Activated CD8-positive, alpha-beta memory T cell treated with anti-CD3 and anti-CD28 coated beads for 4 hours (primary cell): ENCODE measurements around the gene ASB4.

Source experiments
- DNase-seq, 2 donors: peaks; one replicate each; pipeline ENCODE4 v3.0.0-alpha.2; 2020; ENCODE audit warnings: low read depth in 2 of 2

Gene ASB4

DNA sequence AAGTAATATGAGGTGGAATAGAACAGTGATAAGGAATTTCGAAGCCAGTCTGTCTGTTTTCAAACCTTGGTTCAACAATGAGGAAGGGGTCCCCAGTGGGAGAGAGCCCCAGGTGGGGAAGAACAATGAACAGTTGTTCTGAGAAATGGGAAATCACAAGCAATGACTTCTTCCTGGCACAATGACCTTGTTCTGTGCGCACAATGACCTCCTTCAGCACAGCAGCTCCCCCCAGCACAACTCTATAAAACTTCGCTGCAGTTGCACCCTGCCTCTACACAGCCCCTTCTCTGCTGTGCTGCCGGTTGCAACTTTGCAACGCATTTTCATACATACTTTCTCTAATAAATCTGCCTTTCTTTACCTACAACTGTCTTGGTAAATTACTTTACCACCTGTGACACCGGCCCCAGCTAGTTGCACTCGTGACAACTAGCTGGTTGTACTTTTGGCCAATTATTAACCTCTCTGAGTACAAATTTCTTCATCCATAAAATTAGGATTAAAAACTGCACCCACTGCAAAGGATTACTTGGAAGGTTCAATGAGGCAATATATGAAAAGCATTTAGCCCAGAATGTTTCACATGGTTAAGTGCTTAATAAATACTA is 40.5 kb downstream of the ASB4 start:
- no peak for DNase-seq

- DNase-seq: no peak
Observed at GRCh38 chr7:95527033-95527775, 41.5 kb downstream of the ASB4 start.

GRCh38 chr7:95527776-95528250 is 42.1 kb downstream of the ASB4 start:
- DNase-seq: no peak

DNA sequence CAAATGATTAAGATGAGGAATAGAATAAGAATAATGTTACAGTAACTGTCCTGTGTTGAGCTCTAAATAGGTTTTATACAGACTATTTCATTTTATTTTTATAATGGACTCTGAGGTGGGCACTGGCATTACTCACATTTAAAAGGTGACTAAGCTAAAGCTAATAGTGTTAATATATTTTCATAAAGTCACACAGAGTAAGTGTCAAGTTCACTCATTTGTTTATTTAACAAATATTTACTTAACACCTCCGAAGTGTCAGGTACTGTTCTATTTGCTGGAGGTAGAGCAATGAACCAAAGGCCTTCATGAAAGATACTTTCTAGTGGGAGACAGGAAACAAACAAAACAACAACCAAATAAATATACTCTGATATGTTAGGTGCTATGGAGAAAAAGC is 44.0 kb downstream of the ASB4 start:
- DNase-seq: no peak

DNA sequence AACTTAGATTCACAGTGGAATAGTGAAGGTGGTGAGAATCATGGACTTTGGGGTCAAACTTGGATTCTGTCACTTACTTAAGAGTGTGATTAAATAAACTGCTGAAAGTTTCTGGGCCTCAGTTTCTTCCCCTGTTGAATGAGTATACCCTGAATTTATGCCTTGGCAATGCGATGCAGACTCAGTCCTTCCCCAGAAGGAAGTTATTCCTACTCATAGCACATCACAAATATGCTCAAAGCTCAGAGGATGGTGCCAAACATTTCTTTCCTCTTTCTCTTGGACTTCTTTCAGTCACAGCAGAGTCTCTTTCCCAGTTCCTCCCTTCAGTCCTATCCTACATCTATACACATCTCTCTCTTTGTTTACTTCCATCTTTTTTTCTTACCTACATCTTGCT is 45.1 kb downstream of the ASB4 start:
- no peak for DNase-seq

- DNase-seq: no peak
Observed at GRCh38 chr7:95531605-95532219, 46.0 kb downstream of the ASB4 start.

DNA sequence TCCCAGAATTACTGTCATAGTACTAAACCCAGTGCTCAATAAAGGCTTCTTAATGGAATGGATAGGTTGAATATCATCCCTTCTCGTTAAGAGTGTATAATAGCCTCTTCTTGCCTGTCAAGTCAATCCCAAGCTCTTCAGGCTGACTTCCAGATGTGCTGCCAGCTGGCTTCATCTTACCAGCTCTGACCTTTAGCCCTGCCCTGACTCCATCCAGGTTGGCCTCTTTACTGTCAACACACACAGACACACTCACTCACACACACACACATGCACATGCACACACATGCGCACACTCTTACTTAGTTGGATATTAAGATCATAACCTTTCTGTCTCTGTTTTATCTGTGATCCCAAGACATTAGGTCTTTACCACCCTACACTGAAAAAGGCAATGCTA is 49.1 kb downstream of the ASB4 start:
- DNase-seq: no peak

DNA sequence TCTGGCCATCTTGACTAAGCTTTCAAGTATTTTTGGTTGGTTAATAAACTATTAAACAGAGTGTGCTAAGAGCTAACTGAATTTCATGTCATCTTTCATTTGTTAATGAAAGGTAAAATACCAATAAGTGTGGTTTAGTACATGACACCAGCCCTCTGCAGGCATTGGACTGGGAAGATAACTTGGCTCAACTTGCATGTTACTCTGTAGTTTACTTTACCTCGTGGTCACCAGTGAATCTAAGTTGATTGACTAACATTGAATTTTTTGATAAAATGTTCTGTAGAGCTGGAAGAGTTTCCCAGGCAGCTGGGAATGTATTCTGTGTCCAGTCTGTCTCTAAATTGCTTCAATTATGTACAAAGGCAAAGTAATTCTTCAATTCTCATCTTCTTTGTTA is 49.9 kb downstream of the ASB4 start:
- DNase-seq: no peak

- DNase-seq: no peak
Observed at GRCh38 chr7:95536656-95537311, 51.0 kb downstream of the ASB4 start.

GRCh38 chr7:95537468-95537867 is 51.7 kb downstream of the ASB4 start:
- no peak for DNase-seq

DNA sequence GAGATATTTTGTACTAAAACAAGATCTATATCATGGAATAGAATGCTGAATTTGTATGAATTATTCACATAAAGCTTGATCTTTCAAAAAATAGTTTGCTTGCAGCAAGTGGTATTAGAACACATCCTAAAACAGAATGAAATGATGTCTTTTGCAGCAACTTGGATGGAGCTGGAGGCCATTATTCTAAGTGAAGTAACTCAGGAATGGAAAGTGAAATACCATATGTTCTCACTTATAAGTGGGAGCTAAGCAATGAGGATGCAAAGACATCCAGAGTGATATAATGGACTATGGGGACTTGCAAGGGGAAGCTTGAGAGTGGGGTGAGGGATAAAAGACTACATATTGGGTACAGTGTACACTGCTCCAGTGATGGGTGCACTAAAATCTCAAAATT is 53.7 kb downstream of the ASB4 start:
- DNase-seq: no peak

- DNase-seq: no peak
Observed at GRCh38 chr7:95540366-95540765, 54.6 kb downstream of the ASB4 start.

- DNase-seq: no peak
Observed at GRCh38 chr7:95543312-95543711, 57.6 kb downstream of the ASB4 start.

GRCh38 chr7:95544171-95544570 is 58.4 kb downstream of the ASB4 start:
- no peak for DNase-seq

DNA sequence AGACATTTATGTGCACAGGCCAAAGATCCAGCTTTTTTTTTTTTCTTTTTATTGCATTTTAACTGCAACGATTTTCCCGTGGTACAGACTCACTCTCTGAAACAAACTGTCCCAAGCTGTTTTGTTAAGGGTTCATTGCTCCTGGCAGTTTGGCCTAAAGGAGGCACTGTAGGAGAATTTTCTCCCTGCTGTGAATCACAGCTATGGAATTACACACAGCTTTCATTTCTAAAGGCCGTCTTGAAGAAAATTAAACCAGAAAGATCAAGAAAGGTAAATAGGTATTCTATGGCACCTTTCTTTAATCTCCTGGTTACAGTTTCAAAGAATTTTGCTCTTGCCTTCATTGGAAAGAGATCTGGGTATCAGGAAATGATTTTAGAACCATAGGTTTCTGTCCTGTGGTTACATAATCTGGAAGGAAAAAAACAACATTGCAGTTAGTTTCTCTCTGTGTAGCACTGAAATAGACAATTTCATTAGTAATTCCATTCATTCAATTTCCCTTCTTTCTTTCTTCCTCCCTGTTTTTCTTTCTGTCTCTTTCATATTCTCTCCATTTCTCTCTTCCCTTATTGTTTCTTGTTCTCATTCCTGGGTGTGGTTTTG is 59.4 kb downstream of the ASB4 start:
- DNase-seq: no peak

DNA sequence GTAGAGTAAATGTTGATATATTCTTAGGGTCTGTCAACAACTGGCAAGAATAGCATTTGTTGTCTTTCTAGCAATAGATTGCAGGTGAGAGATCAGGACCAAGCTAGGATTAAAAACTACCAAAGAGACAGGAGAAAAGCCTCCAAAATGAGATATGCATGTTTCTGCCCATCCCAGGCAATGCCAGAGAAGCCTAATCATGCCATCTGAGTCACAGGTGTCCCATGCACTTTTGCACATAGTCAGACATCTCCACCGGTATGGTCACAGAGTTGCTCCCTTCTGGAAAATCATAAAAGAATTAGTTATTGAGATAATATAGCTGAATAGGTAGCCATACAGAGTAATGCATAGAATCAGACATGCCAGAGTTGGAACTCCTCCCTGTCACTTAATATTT is 59.9 kb downstream of the ASB4 start:
- no peak for DNase-seq

DNA sequence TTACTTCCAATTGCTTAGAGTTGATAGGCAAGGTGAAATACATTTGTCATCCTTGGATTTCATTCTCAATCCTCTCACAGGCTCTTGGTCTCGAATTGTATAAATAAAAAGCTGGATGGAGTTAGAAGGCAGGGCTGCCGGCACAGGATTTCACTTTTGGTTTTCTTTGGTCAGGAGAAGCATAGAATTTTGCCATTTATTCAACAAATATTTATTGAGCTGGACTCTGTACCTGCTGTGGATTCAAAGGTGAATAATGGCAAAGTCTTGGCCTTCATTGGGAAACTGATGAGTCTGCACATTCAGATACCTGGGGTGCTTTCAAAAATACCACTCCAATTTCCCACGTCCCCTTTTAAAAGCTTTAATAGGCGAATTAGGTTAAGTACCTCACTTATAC is 60.9 kb downstream of the ASB4 start:
- no peak for DNase-seq

DNA sequence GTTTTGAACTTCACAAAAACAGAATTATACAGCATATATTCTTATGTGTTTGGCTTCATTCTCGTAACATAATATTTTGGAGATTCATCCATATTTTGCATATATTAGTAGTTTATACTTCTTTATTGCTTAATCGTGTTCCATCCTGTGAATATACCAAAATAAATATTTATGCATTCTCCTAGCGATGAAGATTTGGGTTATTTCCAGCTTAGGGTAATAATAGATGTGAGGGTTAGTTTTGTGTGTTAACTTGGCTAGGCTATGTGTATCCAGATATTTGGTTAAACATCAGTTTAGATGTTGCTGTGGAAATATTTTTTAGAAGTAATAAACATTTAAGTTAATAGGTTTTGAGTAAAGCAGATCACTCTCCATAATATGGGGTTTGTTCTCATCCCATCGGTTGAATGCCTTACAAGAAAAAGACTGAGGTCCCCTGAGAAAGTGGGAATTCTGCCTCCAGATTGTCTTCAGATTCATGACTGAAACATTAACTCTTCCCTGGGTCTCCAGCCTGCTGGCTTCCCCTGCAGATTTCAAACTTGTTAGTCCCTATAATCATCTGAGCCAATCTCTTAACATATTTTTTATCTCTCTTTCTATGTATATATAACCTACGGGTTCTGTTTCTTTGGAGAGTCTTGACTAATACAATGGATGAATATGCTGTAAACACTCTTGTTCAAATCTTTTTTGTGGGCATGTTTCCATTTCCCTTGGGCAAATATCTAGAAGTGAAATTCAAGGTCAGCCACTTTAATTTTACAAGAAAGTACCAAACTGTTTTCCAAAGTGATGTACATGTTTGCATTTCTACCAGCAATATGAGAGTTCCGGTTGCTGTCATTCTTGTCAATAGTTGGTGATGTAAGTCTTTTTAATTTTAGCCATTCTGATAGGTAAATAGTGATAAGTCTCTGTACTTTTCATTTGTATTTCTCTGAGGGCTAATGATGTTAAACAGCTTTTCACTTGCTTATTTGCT is 61.9 kb downstream of the ASB4 start:
- no peak for DNase-seq

DNA sequence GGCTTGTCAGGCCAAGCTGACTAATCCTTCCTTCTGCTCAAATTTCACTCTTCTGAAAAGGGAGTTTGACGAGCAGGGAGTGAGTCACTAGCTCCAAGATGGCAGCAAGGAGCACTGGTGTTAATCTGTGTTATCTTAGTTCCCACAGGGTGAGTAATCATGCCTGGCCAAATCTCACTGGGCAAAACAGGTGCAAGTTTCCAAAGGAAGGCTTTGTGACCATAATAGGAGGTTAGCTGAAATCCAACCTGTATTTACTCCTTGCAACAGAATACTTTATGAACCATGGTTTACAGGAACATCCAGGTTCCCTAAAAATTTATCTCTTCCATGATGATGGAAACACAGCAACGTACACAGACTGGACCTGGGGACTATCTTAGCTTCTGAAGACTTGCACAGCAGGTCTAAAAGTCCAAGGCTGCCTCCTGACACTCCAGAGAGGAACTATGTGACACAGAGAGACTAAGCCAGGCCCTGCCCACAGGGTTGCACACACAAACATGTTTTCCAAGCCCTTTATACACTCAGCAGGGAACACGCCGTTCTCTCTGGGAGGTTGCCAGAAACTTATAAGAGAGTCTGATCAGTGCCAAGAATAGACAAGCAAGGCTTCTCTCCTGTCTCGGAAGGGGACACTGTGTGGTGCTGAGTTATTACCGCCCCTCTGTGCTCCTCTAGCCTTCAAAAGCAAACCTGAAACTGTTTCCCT is 64.2 kb downstream of the ASB4 start:
- no peak for DNase-seq

DNA sequence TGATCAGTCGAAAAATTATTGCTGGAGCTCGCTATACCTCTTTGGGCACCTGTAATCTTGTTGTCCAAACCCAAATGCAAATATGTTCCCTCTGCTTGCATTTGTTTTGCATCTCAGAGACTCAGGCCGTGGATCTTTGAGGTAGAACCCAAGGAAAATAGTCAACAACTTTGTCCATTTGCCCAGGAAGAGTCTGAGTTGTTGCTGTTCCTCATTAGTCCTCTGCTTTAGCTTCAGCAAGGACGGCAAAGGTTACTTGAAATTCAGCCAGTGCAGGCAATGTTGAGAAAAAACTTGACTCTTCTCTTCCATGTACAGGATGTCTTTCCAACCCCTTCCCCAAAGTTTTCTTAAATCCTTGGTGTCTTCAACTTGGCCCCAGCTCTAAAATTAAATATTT is 64.8 kb downstream of the ASB4 start:
- no peak for DNase-seq
